Midbrain (tissue), 1 donor: ENCODE data around the gene KNOP1.
A peak's percentile ranks its signal among the peaks of the same experiment; 100 is the strongest.

ENCODE experiments used
- DNase-seq: peaks from one replicate; lab custom pipeline; 2025; lab: John Stamatoyannopoulos, UW

KNOP1 gene

GRCh38 chr16:19707569-19708295 lies 10.3 kb downstream of the KNOP1 start:
- DNase-seq: no peak

GRCh38 chr16:19706846-19707245 lies 11.2 kb downstream of the KNOP1 start:
- no peak for DNase-seq

- no peak for DNase-seq
These were observed 12.2 kb downstream of the KNOP1 start for GRCh38 chr16:19705843-19706242.

GRCh38 chr16:19705146-19705501 lies 12.9 kb downstream of the KNOP1 start:
- DNase-seq: no peak

- no peak for DNase-seq
These were observed 13.5 kb downstream of the KNOP1 start for GRCh38 chr16:19704321-19705145.

GRCh38 chr16:19703172-19703889 lies 14.7 kb downstream of the KNOP1 start:
- DNase-seq: no peak

DNA sequence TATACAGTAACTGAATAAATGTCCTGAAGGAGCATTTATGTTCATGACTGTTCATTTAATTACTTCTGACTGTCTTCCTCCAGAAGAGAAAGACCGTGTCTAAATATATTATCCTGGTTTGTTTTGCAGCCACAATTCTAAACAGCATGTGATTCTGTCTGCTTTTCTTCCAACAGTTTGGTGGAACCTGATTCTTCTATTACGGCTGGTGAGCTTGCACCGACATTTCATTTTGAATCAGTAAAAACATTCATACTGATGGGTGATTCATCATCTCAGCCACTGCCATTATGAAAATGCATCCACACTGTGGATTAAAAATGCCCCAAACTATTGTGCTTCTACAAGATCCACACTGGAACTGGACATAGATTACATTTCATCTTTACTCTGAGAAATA lies 16.9 kb downstream of the KNOP1 start:
- DNase-seq: no peak

- no peak for DNase-seq
These were observed 17.7 kb downstream of the KNOP1 start for GRCh38 chr16:19700319-19700781.

GRCh38 chr16:19699472-19699871 lies 18.6 kb downstream of the KNOP1 start:
- no peak for DNase-seq

GRCh38 chr16:19698480-19699465 lies 19.3 kb downstream of the KNOP1 start:
- DNase-seq: no peak

GRCh38 chr16:19697756-19698318 lies 20.2 kb downstream of the KNOP1 start:
- DNase-seq: no peak

GRCh38 chr16:19696961-19697360 lies 21.1 kb downstream of the KNOP1 start:
- DNase-seq: no peak

GRCh38 chr16:19696328-19696727 lies 21.7 kb downstream of the KNOP1 start:
- DNase-seq: no peak

- no peak for DNase-seq
These were observed 23.0 kb downstream of the KNOP1 start for GRCh38 chr16:19694989-19695388.

- DNase-seq: peak; percentile 64
These were observed 26.8 kb downstream of the KNOP1 start for GRCh38 chr16:19691161-19691711.

DNA sequence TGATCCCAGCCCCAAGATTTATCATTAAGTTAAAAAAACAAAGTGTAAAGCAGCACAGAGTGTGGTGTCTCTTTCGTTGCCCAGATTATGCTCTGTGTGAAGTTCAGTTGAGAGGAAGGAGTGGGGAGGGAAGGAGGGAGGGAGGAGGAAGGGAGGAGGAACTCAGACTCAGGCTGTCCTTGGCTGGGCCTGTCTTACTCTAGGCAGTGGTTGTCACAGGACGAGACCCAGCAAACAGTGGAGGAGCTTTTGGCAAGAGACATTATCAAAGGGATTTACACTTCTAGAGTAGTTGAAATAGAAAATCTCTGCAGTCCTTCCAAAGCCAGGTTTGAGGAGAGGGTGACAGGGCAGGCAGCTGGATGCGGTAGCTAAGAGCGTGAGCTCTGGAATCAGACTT lies 27.8 kb downstream of the KNOP1 start:
- no peak for DNase-seq

DNA sequence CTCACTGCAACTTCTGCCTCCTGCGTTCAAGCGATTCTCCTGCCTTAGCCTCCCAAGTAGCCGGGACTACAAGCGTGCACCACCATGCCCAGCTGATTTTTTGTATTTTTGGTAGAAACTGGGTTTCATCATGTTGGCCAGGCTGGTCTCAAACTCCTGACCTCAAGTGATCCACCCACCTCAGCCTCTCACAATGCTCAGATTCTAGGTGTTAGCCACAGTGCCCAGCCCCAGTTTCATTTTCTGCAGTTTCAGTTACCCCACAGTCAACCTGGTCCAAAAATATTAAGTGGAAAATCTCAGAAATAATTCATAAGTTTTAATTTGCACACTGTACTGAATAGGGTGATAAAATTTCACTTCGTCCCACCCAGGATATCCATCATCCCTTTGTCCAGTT lies 28.7 kb downstream of the KNOP1 start:
- DNase-seq: no peak

- no peak for DNase-seq
These were observed 29.5 kb downstream of the KNOP1 start for GRCh38 chr16:19688396-19689024.

- no peak for DNase-seq
These were observed 30.7 kb downstream of the KNOP1 start for GRCh38 chr16:19687279-19687678.

DNA sequence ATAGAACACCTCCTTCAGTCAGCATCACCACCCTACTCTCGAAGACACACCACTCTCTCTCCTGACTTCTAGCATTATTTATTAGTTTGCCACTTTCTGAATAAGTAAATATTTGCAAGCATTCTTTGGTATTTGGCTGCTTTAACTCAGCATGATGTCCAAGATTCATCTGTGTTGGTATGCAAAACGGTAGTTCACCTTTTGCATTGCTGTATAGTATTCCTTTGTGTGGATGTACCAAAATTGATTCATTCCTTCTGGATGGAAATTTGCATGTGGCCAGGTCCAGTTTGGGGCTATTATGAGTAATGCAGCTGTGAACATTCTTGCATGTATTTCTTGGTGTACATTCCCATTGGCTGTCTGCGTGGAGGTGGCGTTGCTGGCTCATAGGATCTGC lies 32.9 kb downstream of the KNOP1 start:
- DNase-seq: no peak
